HG03039 (cell line): ENCODE results near the gene MCFD2.

Source experiments
- ATAC-seq: cut with Tn5 transposase; IDR thresholded peaks from one replicate; pipeline ENCODE4 v1.9.1; 2021; ENCODE audit warnings: mild to moderate bottlenecking, moderate library complexity; ENCODE audit not compliant: unreplicated experiment

Gene MCFD2

DNA sequence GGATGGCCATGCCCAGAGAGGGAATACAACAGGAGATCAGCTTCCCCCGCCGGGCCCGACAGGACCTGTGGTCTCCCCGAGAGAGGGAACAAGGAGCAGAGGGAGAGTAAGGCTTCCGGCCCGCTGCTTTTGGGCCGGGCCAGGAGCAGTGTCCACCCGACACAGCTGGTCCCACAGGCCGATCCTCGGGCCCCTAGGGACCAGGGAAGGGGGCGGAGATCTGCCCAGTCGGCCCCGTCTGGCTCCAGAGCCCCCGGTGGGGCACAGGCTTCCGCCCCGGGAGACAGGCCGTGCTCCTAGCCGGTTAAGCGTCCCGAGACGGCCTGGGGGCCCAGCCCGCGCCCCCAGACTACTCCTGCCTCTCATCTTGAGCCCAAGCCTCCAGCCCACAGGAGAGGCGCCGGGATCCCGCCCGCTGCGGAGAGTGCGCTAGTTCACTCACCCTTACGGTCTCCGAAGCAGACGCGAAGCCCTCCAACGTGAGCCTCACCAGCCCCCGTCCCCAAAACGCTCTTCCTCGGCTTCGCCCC lies at the start of gene MCFD2:
TSS of gene MCFD2 (minus strand) at position 526 of the 530 bp plus-strand sequence. CDS start 6,635 bp downstream, outside the sequence.
- no peak for ATAC-seq

GRCh38 chr2:46964835-46965560 lies 49.4 kb upstream of the MCFD2 start:
- ATAC-seq: no peak

- ATAC-seq: no peak
These were observed 48.5 kb upstream of the MCFD2 start for GRCh38 chr2:46963941-46964673.

DNA sequence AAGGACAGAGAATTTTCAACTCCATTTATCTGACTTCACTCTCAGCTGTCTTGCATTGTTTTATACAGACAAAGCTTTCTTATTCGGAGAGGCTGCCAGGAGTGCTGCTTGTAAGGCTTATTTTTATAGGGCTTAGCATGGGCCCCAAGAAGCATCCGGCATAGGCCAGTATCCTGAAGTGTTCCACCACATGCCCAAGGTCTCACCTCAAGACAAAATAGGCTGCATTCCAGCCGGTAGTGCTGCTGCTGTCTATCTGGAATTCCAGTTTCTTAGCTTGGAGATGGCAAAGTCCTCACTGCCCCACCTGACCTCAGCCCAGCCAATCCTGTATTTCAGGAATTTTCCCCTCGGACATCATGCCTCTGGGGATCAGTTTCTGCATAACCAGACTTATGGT lies 47.6 kb upstream of the MCFD2 start:
- no peak for ATAC-seq

- no peak for ATAC-seq
These were observed 47.1 kb upstream of the MCFD2 start for GRCh38 chr2:46962751-46963150.

DNA sequence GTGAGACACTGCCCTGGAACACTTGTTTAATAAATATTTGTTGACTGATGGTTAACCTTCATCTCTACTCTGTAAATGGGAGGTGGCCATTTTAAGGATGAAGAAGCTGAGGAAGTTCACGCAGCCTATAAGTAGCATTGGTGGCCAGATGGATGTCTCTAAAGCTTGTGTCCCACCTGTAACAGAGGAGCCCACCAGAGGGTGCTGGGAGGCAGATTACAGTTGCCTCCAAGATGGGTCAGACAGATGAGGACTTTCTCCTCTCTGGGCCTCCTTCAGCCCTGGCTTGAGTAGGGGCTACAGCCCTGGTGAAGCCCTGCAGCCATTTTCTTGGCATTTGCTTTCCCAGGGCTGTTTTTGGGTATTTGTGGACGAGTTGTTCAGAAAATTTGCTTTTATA lies 45.0 kb upstream of the MCFD2 start:
- ATAC-seq: no peak

DNA sequence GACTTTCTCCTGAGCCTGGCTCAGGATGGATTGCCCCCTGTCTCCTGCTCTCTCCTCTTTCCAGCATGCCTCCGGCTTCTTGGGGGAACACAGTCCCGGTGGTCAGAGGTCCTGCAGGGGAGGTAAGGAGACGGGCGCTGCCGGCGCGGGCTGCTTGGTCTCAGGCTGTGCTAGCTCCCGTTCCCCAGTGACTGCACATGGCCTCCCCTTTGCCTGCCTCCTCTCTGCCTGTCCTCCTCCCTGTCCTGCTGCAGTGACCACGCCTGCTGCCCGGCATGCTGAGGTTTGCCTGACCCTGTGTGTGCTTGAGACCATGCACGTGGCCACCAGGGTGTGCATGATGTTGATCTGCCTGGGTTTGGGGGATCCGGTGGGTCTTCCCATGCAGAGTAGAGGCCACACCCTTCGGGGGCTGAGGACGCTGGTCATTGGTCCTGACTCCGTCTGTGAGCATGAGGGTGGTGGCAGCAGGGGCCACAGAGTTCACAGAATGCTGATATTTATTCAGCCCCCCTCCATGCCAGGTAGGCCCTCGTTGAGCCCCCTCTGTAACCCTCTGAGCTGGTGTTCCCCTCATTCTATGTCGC lies 42.9 kb upstream of the MCFD2 start:
- no peak for ATAC-seq

DNA sequence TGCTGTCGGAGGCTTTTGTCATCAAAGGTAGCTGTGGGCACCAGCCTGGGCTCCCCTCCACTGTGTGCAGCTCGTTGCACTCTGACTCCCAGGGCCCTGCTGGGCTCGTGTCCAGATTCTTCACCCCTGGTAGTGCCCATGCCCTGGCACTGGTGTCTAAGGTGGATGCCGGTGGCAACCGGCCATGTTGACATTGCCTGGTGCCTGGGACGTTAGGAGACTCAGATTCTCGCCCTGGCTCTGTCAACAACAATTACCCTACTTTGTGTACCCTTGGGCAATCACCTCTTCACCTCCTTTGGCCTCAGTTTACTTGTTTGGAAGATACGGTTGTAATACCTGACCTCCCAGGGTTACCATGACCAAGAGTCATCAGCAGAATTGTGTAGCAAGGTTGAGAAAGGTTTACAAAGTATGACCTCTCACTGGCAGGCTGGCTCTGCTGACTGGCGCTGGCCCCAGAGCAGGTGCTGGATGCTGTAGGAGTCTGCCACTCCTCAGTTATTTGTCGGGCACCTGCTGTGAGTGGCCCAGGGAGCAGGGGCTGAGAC lies 41.5 kb upstream of the MCFD2 start:
- ATAC-seq: no peak

DNA sequence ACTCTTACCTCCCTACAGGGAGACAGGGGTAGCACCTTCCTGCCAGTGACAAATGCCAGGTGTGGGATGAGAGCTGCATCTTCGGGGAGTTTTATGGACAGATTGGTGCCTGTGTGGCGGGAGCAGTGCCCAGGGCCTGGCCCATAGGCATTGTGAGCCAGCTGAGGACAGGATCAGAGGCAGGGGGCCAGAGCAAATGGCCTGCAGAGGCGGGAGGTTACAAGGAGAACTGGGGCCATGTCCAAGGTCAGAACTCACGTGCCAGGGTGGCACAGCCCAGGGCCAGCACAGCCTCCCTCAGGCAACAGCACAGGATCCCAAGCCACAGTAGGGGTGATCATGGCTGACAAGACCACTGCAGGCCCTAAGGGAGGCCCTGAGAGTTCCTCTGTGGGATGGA lies 40.2 kb upstream of the MCFD2 start:
- no peak for ATAC-seq

DNA sequence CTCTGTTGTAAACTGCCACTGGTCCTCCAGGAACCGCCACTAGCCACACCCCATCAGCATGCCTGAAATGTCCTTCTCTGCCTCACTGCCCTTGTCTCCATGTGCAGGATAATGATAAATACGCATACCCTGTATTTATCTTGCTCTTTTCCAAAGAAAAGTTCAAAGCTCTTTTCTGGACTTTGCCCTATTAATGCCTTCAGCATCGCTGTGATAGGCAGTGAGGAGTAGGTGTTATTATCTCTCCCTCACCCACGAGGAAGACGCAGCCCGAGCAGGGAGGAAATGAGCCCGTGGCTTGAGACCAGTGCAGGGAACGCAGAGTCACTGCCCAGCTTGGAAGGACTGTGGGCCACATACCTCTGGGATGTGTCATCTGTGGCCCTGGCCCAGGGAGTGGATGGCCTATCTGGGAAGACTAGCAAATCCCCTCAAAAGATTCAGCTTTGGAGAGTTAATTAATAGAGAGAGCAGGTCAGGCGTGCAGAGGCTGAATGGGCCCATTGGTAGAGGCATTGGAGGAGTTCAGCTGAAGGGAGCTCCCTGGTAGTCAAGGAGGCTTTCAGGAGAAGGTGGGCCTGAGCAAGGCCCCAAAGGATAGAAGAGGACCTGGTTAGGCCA lies 39.5 kb upstream of the MCFD2 start:
- no peak for ATAC-seq

DNA sequence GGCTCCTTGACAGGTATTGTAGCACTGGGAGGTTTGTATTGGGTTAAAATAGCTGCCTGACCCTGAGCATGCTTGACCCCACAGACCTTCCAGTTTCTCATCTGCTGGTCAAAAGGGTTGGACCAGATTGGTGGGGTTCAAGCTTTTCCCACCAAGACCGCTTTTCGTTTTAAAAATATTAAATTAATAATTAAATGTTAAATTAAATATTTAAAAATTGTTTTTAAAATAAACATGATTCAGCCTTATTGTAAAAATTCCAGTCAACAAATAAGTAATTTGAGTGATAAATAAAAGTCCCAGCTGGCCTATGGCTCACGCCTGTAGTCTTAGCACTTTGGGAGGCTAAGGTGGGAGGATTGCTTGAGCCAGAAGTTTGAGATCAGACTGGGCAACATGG lies 36.6 kb upstream of the MCFD2 start:
- ATAC-seq: no peak

DNA sequence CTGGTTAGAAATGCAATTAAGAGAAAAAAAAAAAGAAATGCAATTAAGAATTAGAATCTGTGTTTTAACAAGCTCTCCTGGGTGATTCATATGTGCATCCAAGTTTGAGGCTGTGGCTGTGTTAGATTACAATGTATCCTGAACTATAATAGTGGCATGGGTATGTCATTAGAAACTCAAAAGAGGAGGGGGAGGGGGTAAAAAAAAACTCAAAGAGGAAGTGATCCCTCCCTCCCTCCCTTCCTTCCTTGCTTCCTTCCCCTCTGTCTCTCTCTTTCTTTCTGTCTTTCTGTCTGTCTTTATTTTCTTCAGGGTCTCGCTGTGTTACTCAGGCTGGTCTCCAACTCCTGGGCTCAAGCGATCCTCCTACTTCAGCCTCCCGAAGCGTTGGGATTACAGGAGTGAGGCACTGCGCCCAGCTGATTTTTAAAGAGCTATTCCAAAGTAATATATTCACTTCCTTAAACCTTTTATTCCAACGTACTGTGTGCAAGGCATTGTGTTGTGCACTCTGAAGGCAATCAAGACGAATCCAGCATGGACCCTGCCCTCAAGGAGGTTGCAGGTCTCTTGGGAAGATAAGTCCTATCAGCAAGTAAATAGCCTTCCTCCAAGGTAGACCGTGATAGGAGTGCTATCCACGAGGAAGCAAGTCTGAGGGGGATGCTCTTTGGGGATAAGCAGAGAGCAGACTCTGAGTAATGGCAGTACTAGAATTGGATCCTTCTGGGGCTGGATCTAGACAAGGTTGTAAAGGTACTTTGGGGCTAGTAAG lies 35.9 kb upstream of the MCFD2 start:
- ATAC-seq: no peak

DNA sequence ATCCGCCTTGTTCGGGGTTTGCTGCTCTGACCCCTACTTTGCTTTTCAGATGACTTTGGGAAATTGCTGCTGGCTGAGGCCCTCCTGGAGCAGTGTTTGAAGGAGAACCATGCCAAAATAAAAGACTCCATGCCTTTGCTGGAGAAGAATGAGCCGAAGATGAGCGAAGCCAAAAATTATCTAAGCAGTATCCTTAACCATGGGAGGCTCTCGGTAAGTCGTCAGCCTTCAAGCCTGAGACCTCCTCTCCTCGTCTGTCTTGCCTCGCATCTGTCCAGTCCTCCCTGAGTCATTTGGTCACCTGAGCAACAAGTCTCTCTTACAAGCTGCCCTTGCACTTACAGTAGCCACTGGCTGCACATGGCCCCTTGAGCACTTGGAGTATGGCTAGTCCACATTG lies 34.7 kb upstream of the MCFD2 start:
- ATAC-seq: no peak

DNA sequence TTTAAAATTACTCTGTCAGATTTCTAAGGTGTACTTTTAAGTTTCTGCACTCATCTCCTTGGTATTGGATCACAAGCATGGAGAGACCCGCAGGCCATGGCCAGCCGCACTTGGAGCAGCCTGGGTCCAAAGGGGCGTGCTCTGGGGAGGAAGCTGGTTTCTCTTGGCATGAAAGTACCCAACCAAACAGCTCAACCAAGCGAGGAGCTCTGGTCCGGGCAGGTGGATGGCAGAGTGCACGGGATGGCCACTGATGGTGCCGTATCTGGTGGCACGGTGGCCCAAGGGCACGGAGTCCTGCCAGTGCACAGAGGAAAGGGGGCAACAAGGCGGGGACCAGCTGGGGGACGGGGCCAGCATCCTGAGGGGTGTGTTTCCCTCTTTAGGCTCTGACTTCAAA lies 32.2 kb upstream of the MCFD2 start:
- no peak for ATAC-seq

DNA sequence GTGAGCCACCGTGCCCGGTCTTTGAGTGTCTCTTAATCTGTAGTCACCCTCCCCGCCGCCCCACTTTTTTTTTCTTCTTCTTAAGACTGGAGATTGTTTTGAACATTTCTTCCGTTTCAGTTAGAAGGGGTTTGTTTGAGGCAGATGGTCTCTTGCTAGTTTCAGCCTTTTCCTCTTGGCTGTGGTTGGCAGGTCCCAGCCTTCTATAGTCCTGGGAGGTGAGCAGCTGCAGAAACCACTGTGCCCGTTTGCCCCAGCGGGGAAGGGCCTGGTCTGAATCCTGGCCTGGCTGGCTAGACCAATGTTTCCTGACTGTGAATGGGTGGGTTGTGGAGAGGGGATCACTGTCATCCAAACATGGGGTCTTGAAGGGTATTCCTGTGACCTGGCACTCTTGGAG lies 30.1 kb upstream of the MCFD2 start:
- ATAC-seq: no peak

DNA sequence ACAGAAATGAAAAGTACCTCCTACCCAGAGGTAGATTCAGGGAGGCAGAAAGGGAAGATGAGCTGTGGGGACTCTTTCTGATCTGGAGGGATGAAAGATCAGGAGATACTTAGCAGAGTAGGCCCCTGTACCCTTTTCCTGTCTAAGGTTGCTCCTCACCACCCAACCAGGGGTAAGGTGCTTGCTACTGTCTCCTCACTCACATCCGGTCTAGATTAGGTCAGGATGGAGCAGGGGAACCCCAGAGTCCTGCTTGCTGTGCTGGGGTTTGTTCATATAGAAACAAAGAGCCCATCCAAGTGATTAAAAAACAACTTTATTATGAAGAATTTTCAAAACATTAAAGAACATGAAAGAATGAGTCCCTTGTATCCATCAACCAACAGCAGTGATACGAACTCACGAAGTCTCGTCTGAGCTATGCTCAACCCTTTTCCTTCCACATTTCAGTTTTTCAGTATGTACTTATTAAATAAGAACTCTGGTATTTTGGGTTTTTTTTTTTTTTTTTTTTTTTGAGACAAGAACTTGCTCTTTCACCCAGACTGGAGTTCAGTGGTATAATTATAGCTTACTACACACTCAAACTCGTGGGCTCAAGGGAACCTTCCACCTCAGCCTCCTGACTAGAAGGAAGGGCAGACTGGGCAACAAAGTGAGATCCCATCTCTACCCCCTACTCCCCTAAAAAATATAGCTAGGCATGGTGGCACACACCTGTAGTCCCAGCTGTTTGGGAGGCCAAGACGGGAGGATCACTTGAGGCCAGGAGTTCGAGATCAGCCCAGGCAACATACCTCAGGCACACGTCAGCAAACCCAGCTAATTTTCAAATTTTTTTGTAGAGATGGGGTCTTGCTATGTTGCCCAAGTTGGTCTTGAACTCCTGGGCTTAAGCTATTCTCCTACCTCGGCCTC lies 28.5 kb upstream of the MCFD2 start:
- peak; percentile 39 for ATAC-seq

- no peak for ATAC-seq
These were observed 27.5 kb upstream of the MCFD2 start for GRCh38 chr2:46942891-46943626.

DNA sequence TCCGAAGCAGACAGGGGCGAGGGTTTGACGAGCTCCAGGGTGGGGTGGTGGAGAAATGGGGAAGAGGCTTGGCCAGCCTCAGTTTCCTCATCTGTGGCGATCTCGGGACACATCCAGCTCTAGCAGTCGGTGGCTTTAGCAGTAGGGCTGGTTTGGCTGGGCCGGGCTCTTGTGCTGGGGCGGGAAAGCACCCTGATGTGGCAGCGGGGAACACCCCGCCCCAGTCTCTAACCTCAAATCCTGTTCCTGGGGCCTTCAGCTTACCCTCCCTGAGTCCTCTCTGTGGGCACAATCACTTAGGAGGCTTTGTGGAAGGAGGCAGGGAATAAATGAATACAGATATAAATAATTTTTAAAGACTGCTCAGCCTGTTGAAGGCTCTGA lies 26.5 kb upstream of the MCFD2 start:
- peak; percentile 35 for ATAC-seq
